GM13976 (cell line): Measurements from ENCODE around the gene PKNOX2.

Experiments
- DNase-seq: peaks from one replicate; pipeline ENCODE4 v3.0.0; 2012; ENCODE audit warnings: low spot score
- CTCF ChIP-seq: IDR thresholded peaks from 2 replicates; pipeline ENCODE4 v1.5.1; 2012; ENCODE audit warnings: borderline replicate concordance, mild to moderate bottlenecking; ENCODE audit not compliant: insufficient read depth; ENCODE audit errors: extremely low read depth, missing control alignments, control extremely low read depth
- in situ Hi-C: fragments of 300-500 bp; cut with MboI; formaldehyde crosslinking; loops from one replicate; pipeline ENCODE4 v1.12.0; 2022; ENCODE audit warnings: low sequenced_read_pairs, mixed read lengths, inconsistent platforms; ENCODE audit not compliant: unreplicated experiment

The PKNOX2 gene

GRCh38 chr11:125164422-125165110 lies at the start of gene PKNOX2:
PKNOX2 (plus strand) TSS chr11:125164751; CDS start chr11:125351306, 186,555 bp downstream.
- DNase-seq, result peak; percentile 81
- in situ Hi-C loops, result no loop called here
- peak; percentile 54 for TF ChIP-seq CTCF

- DNase-seq, result no peak
- TF ChIP-seq CTCF, result no peak
- in situ Hi-C loops, result no loop called here
Measured at GRCh38 chr11:125117429-125117828, 47.1 kb upstream of the PKNOX2 start.

GRCh38 chr11:125123194-125123946 lies 41.2 kb upstream of the PKNOX2 start:
- in situ Hi-C loops, result no loop called here
- no peak for DNase-seq

GRCh38 chr11:125123947-125124617 lies 40.5 kb upstream of the PKNOX2 start:
- DNase-seq, result peak; percentile 40
- in situ Hi-C loops, result no loop called here
- TF ChIP-seq CTCF, result peak; percentile 43

More at GRCh38 chr11:125123194-125123946, 41.2 kb upstream of the PKNOX2 start:
- TF ChIP-seq CTCF, result no peak

GRCh38 chr11:125124618-125124992 lies 39.9 kb upstream of the PKNOX2 start:
- no peak for TF ChIP-seq CTCF
- in situ Hi-C loops, result no loop called here
- DNase-seq, result no peak

- DNase-seq, result no peak
- in situ Hi-C loops, result no loop called here
- no peak for TF ChIP-seq CTCF
Measured at GRCh38 chr11:125128450-125128849, 36.1 kb upstream of the PKNOX2 start.
